K562 (cell line): ENCODE results near the gene SP6. TPM values are rescaled to one million over a fixed set of nuclear protein-coding genes. Genes with fewer than 3 reads are reported as not detected.

Source experiments
- CBFB ChIP-seq: sonication (generic); formaldehyde crosslinking; IDR thresholded peaks from 2 replicates; pipeline ENCODE4 v1.4.0; 2020; ENCODE audit warnings: mild to moderate bottlenecking, missing genetic modification reagents
- CCNT2 ChIP-seq: IDR thresholded peaks from 2 replicates; pipeline ENCODE4 v1.6.1; 2011; ENCODE audit warnings: borderline replicate concordance, low read depth, mild to moderate bottlenecking, moderate library complexity, mixed read lengths, low read length; ENCODE audit not compliant: insufficient read length; ENCODE audit errors: extremely low read depth
- CREB1 ChIP-seq, 2 experiments: sonication (generic) in 1 of 2; formaldehyde crosslinking in 1 of 2; IDR thresholded peaks; 2 replicates each; pipeline versions ENCODE4 v1.6.1 to v1.8.0; 2012 to 2022; ENCODE audit warnings: inconsistent platforms in 1 of 2, mild to moderate bottlenecking in 1 of 2, missing genetic modification reagents in 1 of 2, moderate library complexity in 1 of 2
- ELF1 ChIP-seq: fragments of 200-800 bp; sonication (Bioruptor generic); IDR thresholded peaks from 2 replicates; pipeline ENCODE4 v1.6.1; 2016; ENCODE audit warnings: missing genetic modification characterization, missing compliant biosample characterization
- ESRRA ChIP-seq: fragments of 450-650 bp; IDR thresholded peaks from 2 replicates; pipeline ENCODE4 v1.6.1; 2014; ENCODE audit warnings: low read depth, mild to moderate bottlenecking, moderate library complexity, borderline replicate concordance
- FOSL1 ChIP-seq: fragments of 200-800 bp; sonication (Bioruptor generic); conservative IDR thresholded peaks from 2 replicates; pipeline ENCODE4 v1.6.1; 2016; ENCODE audit warnings: missing genetic modification characterization, missing compliant biosample characterization
- FOXO4 ChIP-seq: fragments of 450-650 bp; formaldehyde crosslinking; IDR thresholded peaks from 2 replicates; pipeline ENCODE4 v1.4.0; 2020; ENCODE audit warnings: mild to moderate bottlenecking, moderate library complexity
- FOXP4 ChIP-seq: sonication (generic); formaldehyde crosslinking; IDR thresholded peaks from 2 replicates; pipeline ENCODE4 v1.8.0; 2022; ENCODE audit warnings: mild to moderate bottlenecking, missing genetic modification reagents, borderline replicate concordance
- HBP1 ChIP-seq: fragments of 450-650 bp; formaldehyde crosslinking; IDR thresholded peaks from 2 replicates; pipeline ENCODE4 v1.4.0; 2022; ENCODE audit warnings: missing genetic modification characterization
- MYNN ChIP-seq, 2 experiments: sonication (generic); formaldehyde crosslinking in 1 of 2; IDR thresholded peaks; 2 replicates each; pipeline versions ENCODE4 v1.5.0 to v1.6.1; 2016 to 2020; ENCODE audit warnings: antibody characterized with exemption in 1 of 2, missing genetic modification reagents in 1 of 2
- NR1H2 ChIP-seq: sonication (generic); formaldehyde crosslinking; IDR thresholded peaks from 2 replicates; pipeline ENCODE4 v1.4.0; 2020; ENCODE audit warnings: mild to moderate bottlenecking, missing genetic modification reagents
- POU5F1 ChIP-seq: fragments of 150-350 bp; IDR thresholded peaks from 2 replicates; pipeline ENCODE4 v1.6.1; 2014; ENCODE audit warnings: borderline replicate concordance, low read length, low read depth, mild to moderate bottlenecking; ENCODE audit not compliant: partially characterized antibody
- TBP ChIP-seq: optimal IDR thresholded peaks from 2 replicates; pipeline ENCODE3; 2011; ENCODE audit warnings: low read depth, low read length, improper control_type of control experiment
- TRIM24 ChIP-seq, 2 experiments: fragments of 450-650 bp; IDR thresholded peaks; 2 replicates each; pipeline ENCODE4 v1.6.1; 2016
- ZBTB49 ChIP-seq: sonication (generic); formaldehyde crosslinking; IDR thresholded peaks from 2 replicates; pipeline ENCODE4 v1.8.0; 2022; ENCODE audit warnings: missing genetic modification reagents, mild to moderate bottlenecking, borderline replicate concordance
- ZBTB7A ChIP-seq: IDR thresholded peaks from 2 replicates; pipeline ENCODE4 v1.6.1; 2011; ENCODE audit warnings: low read depth, mild to moderate bottlenecking, low read length, moderate library complexity, borderline replicate concordance; ENCODE audit not compliant: control insufficient read depth
- ZNF384 ChIP-seq: IDR thresholded peaks from 2 replicates; pipeline ENCODE4 v1.6.1; 2012; ENCODE audit warnings: low read depth, low read length, improper control_type of control experiment
- ZZZ3 ChIP-seq: fragments of 450-650 bp; IDR thresholded peaks from 2 replicates; pipeline ENCODE4 v1.6.1; 2016; ENCODE audit warnings: antibody characterized with exemption, mild to moderate bottlenecking, moderate library complexity
- polyA plus RNA-seq, 8 experiments: library from polyadenylated mRNA; depleted of rRNA in 4 of 8; stranded (reverse) in 5 of 8; unstranded in 3 of 8; fragments of >200 nt; fragmentation: Nextera tagmentation in 2 of 8; fragmentation: Illumina TruSeq in 1 of 8; extraction: Ambion mirVana in 2 of 8; extraction: Trizol in 1 of 8; gene quantifications; 2 replicates each; pipeline versions ENCODE4 v1.2.1 to v1.2.3, GENCODE V29; 2011 to 2014; ENCODE audit warnings: inconsistent platforms in 1 of 8, missing spikeins in 1 of 8
- total RNA-seq, 7 experiments: library from RNA; depleted of rRNA in 6 of 7; stranded (reverse); fragments of >200 nt in 6 of 7; fragmentation: Illumina TruSeq in 2 of 7; extraction: Trizol in 2 of 7; gene quantifications; 2 replicates each; pipeline versions ENCODE4 v1.2.1 to v1.2.3, GENCODE V29; 2011 to 2021; ENCODE audit warnings: low replicate concordance in 1 of 7

SP6 gene
- total and polyA plus RNA-seq, 9 of the 15 experiments (the other 6 are each of a cell fraction or from before 2014, with no cell fraction given): 0.11 to 7.9 (median 2.2) TPM

GRCh38 chr17:47831003-47831933 lies 19.7 kb downstream of the SP6 start, which contains the start of the genes LRRC46 and MRPL10 (continued):
- no peak for TF ChIP-seq FOXO4 (CRISPR knock-in tag)
- TF ChIP-seq ZBTB7A: peak; percentile 86
- no peak; the same call in 1 of the 2 replicates for TF ChIP-seq MYNN (IDR thresholded peaks at IDR 0.05)
- TF ChIP-seq MYNN (CRISPR knock-in tag; IDR thresholded peaks at IDR 0.05): no peak
- no peak for TF ChIP-seq HBP1 (CRISPR knock-in tag)
- no peak for TF ChIP-seq ZZZ3
- TF ChIP-seq ZBTB49 (CRISPR knock-in tag): peak; percentile 49; the same call in 1 of the 2 replicates
- 0 out of 2 replicates have a peak, but pooled peaks have one; percentile 66 for TF ChIP-seq FOXP4 (CRISPR knock-in tag)
- TF ChIP-seq CBFB (CRISPR knock-in tag): 0 out of 2 replicates have a peak, but pooled peaks have one; percentile 40
- TF ChIP-seq FOSL1 (tag): peak; percentile 24; the same call in 1 of the 2 replicates
- no peak for TF ChIP-seq CREB1 (IDR thresholded peaks at IDR 0.05)
- 0 out of 2 replicates have a peak, but pooled peaks have one; percentile 50 for TF ChIP-seq CREB1 (CRISPR knock-in tag; IDR thresholded peaks at IDR 0.05)
- TF ChIP-seq TBP: peak; percentile 77
- peak; percentile 46; the same call in 1 of the 2 replicates for TF ChIP-seq ESRRA
- peak; percentile 82 for TF ChIP-seq POU5F1
- peak; percentile 73 for TF ChIP-seq CCNT2
- TF ChIP-seq ZNF384: no peak
- peak; percentile 41; the same call in 1 of the 2 replicates for TF ChIP-seq NR1H2
- TF ChIP-seq TRIM24 (IDR thresholded peaks at IDR 0.05): peak in 1 of 2 experiments; percentile 52; a peak in 1 of 4 replicates
- peak; percentile 92 for TF ChIP-seq ELF1 (tag)
